ENCODE measurements around the gene ANKRD24. TPM values are rescaled to one million over a fixed set of nuclear protein-coding genes. Genes with fewer than 3 reads are reported as not detected.

The ANKRD24 gene
- total and polyA plus RNA-seq, 2 of the 13 experiments (the other 11 are each of a cell fraction or from before 2014, with no cell fraction given), result 0.13 to 0.24 TPM

DNA sequence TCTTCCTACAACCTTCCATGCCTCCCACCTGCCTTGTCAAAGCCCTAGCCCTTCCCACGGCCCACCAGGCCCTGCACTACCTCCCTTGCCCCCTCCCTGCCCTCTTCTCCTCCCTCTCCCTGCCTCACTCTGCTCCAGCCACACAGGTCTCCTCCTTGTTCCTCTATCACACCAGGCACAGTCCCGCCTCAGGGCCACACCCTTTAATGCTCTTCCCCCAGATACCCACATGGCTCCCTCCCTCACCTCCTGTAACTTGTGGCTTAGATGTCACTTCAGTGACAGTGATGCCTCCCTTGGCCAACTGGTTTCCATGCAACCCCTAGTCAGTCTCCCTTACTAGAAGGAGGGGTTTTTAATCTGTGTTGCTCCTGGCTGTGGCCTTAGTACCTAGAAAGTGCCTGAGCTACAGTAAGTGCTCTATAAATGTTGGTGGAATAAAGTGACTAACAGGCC lies 1.4 kb upstream of the ANKRD24 start:
- Histone ChIP-seq H3K27ac (ENCODE audit: extremely low read length, insufficient read depth, low read length) (no peak overlapping the region), H3K36me3 (replicated peaks in 1 of 2; ENCODE audit: control insufficient read depth in 1 of 2, insufficient read depth in 2 of 2, low read length in 2 of 2) (no peaks in the 10 kb centered on the region; a peak in 1 of 5 replicates), H3K79me2 (ENCODE audit: insufficient read depth, low read length) (no peaks in the 10 kb centered on the region), H3K27me3 (ENCODE audit: control insufficient read depth in 1 of 2, insufficient read depth in 2 of 2, low read length in 2 of 2) (no peaks in the 10 kb centered on the region; a peak in 1 of 5 replicates), H3K4me1 (ENCODE audit: insufficient read depth, low read length) (peaks cover 31% of the 10 kb centered on the region), H3K9ac (ENCODE audit: insufficient read depth, low read depth, low read length) (peak overlapping the region; percentile 13; the same call in 1 of the 2 replicates), H4K20me1 (ENCODE audit: insufficient read depth, low read length) (no peaks in the 10 kb centered on the region), H2AFZ (ENCODE audit: low read length) (no peak overlapping the region), H3K4me2 (ENCODE audit: low read depth, low read length) (peak overlapping the region; percentile 94), H3K4me3 (replicated peaks in 1 of 3; ENCODE audit: insufficient read depth in 1 of 3, low read depth in 2 of 3, low read length in 3 of 3) (peak overlapping the region; percentile 74 to 95 (median 93); a peak in 4 of 6 replicates), H3K9me3 (ENCODE audit: low read length) (no peaks in the 10 kb centered on the region)
- ChIA-PET POLR2A (no interaction called here), CTCF (ENCODE audit: low intra/inter-chr PET ratio, low total read pairs) (no interaction called here)
- ATAC-seq (no peak), DNase-seq (ENCODE audit: low spot score) (no peak), FAIRE-seq (no peak)
- 86% methylated on average over 2 of the region's 2 CpGs for WGBS (ENCODE audit: low lambda C conversion rate)
- BruUV-seq (replicated peaks), result no TSS peak
- in situ Hi-C loops (cut with HindIII; ENCODE audit: extremely low pct_ligation_motif_present, low pct_unique_long_range_greater_than_20kb), result no loop called here
- intact Hi-C loops (cut with micrococcal nuclease; ENCODE audit: unreplicated experiment), result no loop called here
- TF ChIP-seq RBAK (CRISPR knock-in tag; IDR thresholded peaks at IDR 0.05) (no peak), BATF2 (CRISPR knock-in tag; IDR thresholded peaks at IDR 0.05) (no peak), MXI1 (IDR thresholded peaks at IDR 0.05; ENCODE audit: borderline replicate concordance, low read depth, low read length) (no peak), SMARCC2 (IDR thresholded peaks at IDR 0.05) (no peak), ZNF687 (CRISPR knock-in tag; IDR thresholded peaks at IDR 0.05) (0 out of 2 replicates have a peak, but pooled peaks have one; percentile 6), ZNF839 (CRISPR knock-in tag; IDR thresholded peaks at IDR 0.05; ENCODE audit: borderline replicate concordance) (no peak), KAT2B (IDR thresholded peaks at IDR 0.05; ENCODE audit: borderline replicate concordance, low read depth, low read length) (no peak), HOXA3 (CRISPR knock-in tag; IDR thresholded peaks at IDR 0.05) (no peak), ARHGAP35 (CRISPR knock-in tag; IDR thresholded peaks at IDR 0.05; ENCODE audit: borderline replicate concordance) (no peak), ZNF3 (CRISPR knock-in tag; IDR thresholded peaks at IDR 0.05) (0 out of 2 replicates have a peak, but pooled peaks have one; percentile 44), GFI1 (CRISPR knock-in tag; IDR thresholded peaks at IDR 0.05; ENCODE audit: borderline replicate concordance) (no peak), NFRKB (IDR thresholded peaks at IDR 0.05) (no peak), POLR2A (IDR thresholded peaks at IDR 0.05; ENCODE audit: insufficient read depth in 1 of 2, low read depth in 2 of 2, low read length in 2 of 2) (no peak), POLR2AphosphoS2 (IDR thresholded peaks at IDR 0.05; ENCODE audit: low read depth, low read length) (no peak)
- TF ChIP-seq, protein P1, sequence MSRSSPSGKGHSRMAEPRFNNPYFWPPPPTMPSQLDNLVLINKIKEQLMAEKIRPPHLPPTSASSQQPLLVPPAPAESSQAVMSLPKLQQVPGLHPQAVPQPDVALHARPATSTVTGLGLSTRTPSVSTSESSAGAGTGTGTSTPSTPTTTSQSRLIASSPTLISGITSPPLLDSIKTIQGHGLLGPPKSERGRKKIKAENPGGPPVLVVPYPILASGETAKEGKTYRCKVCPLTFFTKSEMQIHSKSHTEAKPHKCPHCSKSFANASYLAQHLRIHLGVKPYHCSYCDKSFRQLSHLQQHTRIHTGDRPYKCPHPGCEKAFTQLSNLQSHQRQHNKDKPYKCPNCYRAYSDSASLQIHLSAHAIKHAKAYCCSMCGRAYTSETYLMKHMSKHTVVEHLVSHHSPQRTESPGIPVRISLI (CRISPR knock-in tag; IDR thresholded peaks at IDR 0.05; ENCODE audit: borderline replicate concordance), result no peak
- TF ChIP-seq, protein P2, sequence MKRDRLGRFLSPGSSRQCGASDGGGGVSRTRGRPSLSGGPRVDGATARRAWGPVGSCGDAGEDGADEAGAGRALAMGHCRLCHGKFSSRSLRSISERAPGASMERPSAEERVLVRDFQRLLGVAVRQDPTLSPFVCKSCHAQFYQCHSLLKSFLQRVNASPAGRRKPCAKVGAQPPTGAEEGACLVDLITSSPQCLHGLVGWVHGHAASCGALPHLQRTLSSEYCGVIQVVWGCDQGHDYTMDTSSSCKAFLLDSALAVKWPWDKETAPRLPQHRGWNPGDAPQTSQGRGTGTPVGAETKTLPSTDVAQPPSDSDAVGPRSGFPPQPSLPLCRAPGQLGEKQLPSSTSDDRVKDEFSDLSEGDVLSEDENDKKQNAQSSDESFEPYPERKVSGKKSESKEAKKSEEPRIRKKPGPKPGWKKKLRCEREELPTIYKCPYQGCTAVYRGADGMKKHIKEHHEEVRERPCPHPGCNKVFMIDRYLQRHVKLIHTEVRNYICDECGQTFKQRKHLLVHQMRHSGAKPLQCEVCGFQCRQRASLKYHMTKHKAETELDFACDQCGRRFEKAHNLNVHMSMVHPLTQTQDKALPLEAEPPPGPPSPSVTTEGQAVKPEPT (CRISPR knock-in tag; IDR thresholded peaks at IDR 0.05; ENCODE audit: low read depth), result no peak
